PC-3 (cell line): ENCODE measurements around the gene EAF1. TPM values are rescaled to one million over a fixed set of nuclear protein-coding genes. Genes with fewer than 3 reads are reported as not detected.

Experiments
- ATAC-seq: fragments of 200-7000 bp; cut with Tn5 transposase; 2 replicates; pipeline ENCODE4 v1.9.1; 2020; ENCODE audit warnings: mild to moderate bottlenecking, moderate library complexity
- BruUV-seq: library from RNA; stranded (reverse); fragments of 400-500 nt; replicated peaks from 2 replicates; lab custom pipeline; 2021; lab: Mats Ljungman, UMichigan
- CTCF ChIA-PET: fragments of 300-600 bp; sonication (Branson Sonifier 250); formaldehyde crosslinking; loops from one replicate; lab custom pipeline; 2022; ENCODE audit warnings: antibody characterized with exemption; lab: Charles Lee
- POLR2A ChIA-PET: fragments of 300-600 bp; sonication (Branson Sonifier 250); formaldehyde crosslinking; loops from one replicate; lab custom pipeline; 2022; ENCODE audit warnings: antibody characterized with exemption; ENCODE audit not compliant: unreplicated experiment; lab: Charles Lee
- DNase-seq: peaks from one replicate; pipeline ENCODE4 v3.0.0-alpha.2; 2015
- H2AFZ ChIP-seq: fragments of 300-600 bp; sonication (generic); 2 replicates; pipeline ENCODE4 v1.6.0; 2016; ENCODE audit warnings: antibody characterized with exemption, low read length
- H3F3A ChIP-seq: fragments of 300-600 bp; sonication (generic); one replicate; pipeline ENCODE4 v1.6.0; 2017; ENCODE audit warnings: antibody characterized with exemption, low read length, control low read depth, mild to moderate bottlenecking; ENCODE audit not compliant: unreplicated experiment
- H3K27ac ChIP-seq: fragments of 300-600 bp; sonication (generic); 2 replicates; pipeline ENCODE4 v1.5.1; 2016; ENCODE audit warnings: mild to moderate bottlenecking, low read length
- H3K27me3 ChIP-seq: fragments of 300-600 bp; sonication (generic); 2 replicates; pipeline ENCODE4 v1.6.1; 2016; ENCODE audit warnings: low read length, mixed read lengths
- H3K36me3 ChIP-seq: fragments of 300-600 bp; sonication (generic); 2 replicates; pipeline ENCODE4 v1.6.1; 2016; ENCODE audit warnings: low read depth, mixed run types, low read length, mixed read lengths
- H3K4me1 ChIP-seq: fragments of 300-600 bp; sonication (generic); 2 replicates; pipeline ENCODE4 v1.5.1; 2016; ENCODE audit warnings: low read length; ENCODE audit not compliant: insufficient read depth
- H3K4me2 ChIP-seq: fragments of 300-600 bp; sonication (generic); 2 replicates; pipeline ENCODE4 v1.6.0; 2016; ENCODE audit warnings: low read length
- H3K4me3 ChIP-seq: fragments of 300-600 bp; sonication (generic); 2 replicates; pipeline ENCODE4 v1.5.1; 2016; ENCODE audit warnings: mild to moderate bottlenecking, low read length, mixed read lengths
- H3K79me2 ChIP-seq: fragments of 300-600 bp; sonication (generic); 2 replicates; pipeline ENCODE4 v1.6.1; 2017; ENCODE audit warnings: low read length, mixed read lengths
- H3K9ac ChIP-seq: fragments of 300-600 bp; sonication (generic); 2 replicates; pipeline ENCODE4 v1.6.0; 2016; ENCODE audit warnings: mild to moderate bottlenecking, low read length
- H3K9me2 ChIP-seq: fragments of 300-600 bp; sonication (generic); replicated peaks from 2 replicates; pipeline ENCODE4 v1.6.1; 2016; ENCODE audit warnings: mixed run types, low read length, mixed read lengths
- H3K9me3 ChIP-seq: fragments of 300-600 bp; sonication (generic); 2 replicates; pipeline ENCODE4 v1.6.1; 2016; ENCODE audit warnings: low read length, mixed read lengths
- H4K20me1 ChIP-seq: fragments of 300-600 bp; sonication (generic); 2 replicates; pipeline ENCODE4 v1.6.1; 2016; ENCODE audit warnings: low read length, mixed read lengths
- CTCF ChIP-seq: fragments of 300-600 bp; sonication (generic); conservative IDR thresholded peaks from 2 replicates; pipeline ENCODE4 v1.5.1; 2017; ENCODE audit warnings: antibody characterized with exemption, low read depth, mild to moderate bottlenecking, low read length
- EZH2 ChIP-seq: fragments of 300-600 bp; sonication (generic); IDR thresholded peaks from one replicate; pipeline ENCODE4 v1.6.1; 2017; ENCODE audit warnings: antibody characterized with exemption, mild to moderate bottlenecking, low read length; ENCODE audit not compliant: unreplicated experiment
- EZH2phosphoT487 ChIP-seq: fragments of 300-600 bp; sonication (generic); IDR thresholded peaks from 2 replicates; pipeline ENCODE4 v1.6.1; 2018; ENCODE audit warnings: mild to moderate bottlenecking, antibody characterized with exemption, low read length, borderline replicate concordance
- intact Hi-C: fragments of 100-400 bp; cut with micrococcal nuclease; formaldehyde crosslinking; loops from 2 replicates; pipeline ENCODE4 v1.9.0; 2023
- total RNA-seq: library from RNA; depleted of rRNA; stranded (reverse); fragments of >200 nt; gene quantifications from 2 replicates; pipeline ENCODE4 v1.2.3, GENCODE V29; 2014

Gene EAF1
- total RNA-seq, 1 experiment from 2014 or later, result 35.3 TPM

GRCh38 chr3:15475161-15475560 is 47.8 kb downstream of the EAF1 start:
- intact Hi-C loops, result no loop called here
- no peaks in the 10 kb centered on the region for H3K4me1 ChIP-seq
- H3K9me2 ChIP-seq, result no peaks in the 10 kb centered on the region
- no peaks in the 10 kb centered on the region for H3K9me3 ChIP-seq
- no peak overlapping the region for H3K27ac ChIP-seq
- H3K4me3 ChIP-seq, result no peak overlapping the region
- H3K9ac ChIP-seq, result no peak overlapping the region
- no peaks in the 10 kb centered on the region for H3F3A ChIP-seq
- ChIA-PET POLR2A (no interaction called here), CTCF (no interaction called here)
- H2AFZ ChIP-seq, result no peak overlapping the region
- H3K4me2 ChIP-seq, result no peak overlapping the region
- H3K79me2 ChIP-seq, result no peaks in the 10 kb centered on the region
- H3K27me3 ChIP-seq, result no peaks in the 10 kb centered on the region
- no peak for TF ChIP-seq EZH2
- DNase-seq (no peak), ATAC-seq (no peak)
- no peaks in the 10 kb centered on the region for H4K20me1 ChIP-seq
- no TSS peak for BruUV-seq
- H3K36me3 ChIP-seq, result no peaks in the 10 kb centered on the region

GRCh38 chr3:15476378-15476777 is 49.0 kb downstream of the EAF1 start:
- H3K9ac ChIP-seq, result no peak overlapping the region
- no peaks in the 10 kb centered on the region for H3K9me2 ChIP-seq
- no peaks in the 10 kb centered on the region for H3K9me3 ChIP-seq
- CTCF ChIA-PET, result no interaction called here
- peak; percentile 35; the same call in 1 of the 2 replicates for ATAC-seq
- H4K20me1 ChIP-seq, result no peaks in the 10 kb centered on the region
- H3F3A ChIP-seq, result no peaks in the 10 kb centered on the region
- no peaks in the 10 kb centered on the region for H3K4me1 ChIP-seq
- no peak overlapping the region for H3K4me3 ChIP-seq
- H3K4me2 ChIP-seq, result no peak overlapping the region
- no peaks in the 10 kb centered on the region for H3K36me3 ChIP-seq
- intact Hi-C loops, result no loop called here
- H3K27me3 ChIP-seq, result no peaks in the 10 kb centered on the region
- no peak overlapping the region for H2AFZ ChIP-seq
- no TSS peak for BruUV-seq
- no peaks in the 10 kb centered on the region for H3K79me2 ChIP-seq
- H3K27ac ChIP-seq, result no peak overlapping the region
- peak; percentile 26 for DNase-seq
- POLR2A ChIA-PET, result no interaction called here
- no peak for TF ChIP-seq EZH2
- no peak for TF ChIP-seq EZH2phosphoT487
- TF ChIP-seq CTCF, result no peak

- no peak for ATAC-seq
- Histone ChIP-seq H3K36me3 (no peaks in the 10 kb centered on the region), H4K20me1 (no peaks in the 10 kb centered on the region), H3K27me3 (no peaks in the 10 kb centered on the region), H3K4me1 (no peaks in the 10 kb centered on the region), H2AFZ (no peak overlapping the region), H3K4me3 (no peak overlapping the region), H3K27ac (no peak overlapping the region), H3K4me2 (no peak overlapping the region), H3F3A (no peaks in the 10 kb centered on the region), H3K9ac (no peak overlapping the region), H3K9me2 (no peaks in the 10 kb centered on the region), H3K79me2 (no peaks in the 10 kb centered on the region), H3K9me3 (no peaks in the 10 kb centered on the region)
- BruUV-seq, result no TSS peak
- ChIA-PET CTCF (no interaction called here), POLR2A (no interaction called here)
- TF ChIP-seq CTCF (no peak), EZH2 (no peak), EZH2phosphoT487 (no peak)
- intact Hi-C loops, result no loop called here
- no peak for DNase-seq
These were observed 50.7 kb downstream of the EAF1 start for GRCh38 chr3:15477951-15478639.
